HepG2 (cell line): Measurements from ENCODE around the gene C9orf40. TPM values are rescaled to one million over a fixed set of nuclear protein-coding genes. Genes with fewer than 3 reads are reported as not detected.

Source experiments
- ATAC-seq: fragments of 200-7000 bp; cut with Tn5 transposase; 3 replicates; pipeline ENCODE4 v1.9.1; 2020; ENCODE audit warnings: mild to moderate bottlenecking, moderate library complexity
- Bru-seq: library from RNA; stranded (reverse); fragments of 400-500 nt; gene quantifications from one replicate; lab custom pipeline; 2021; lab: Mats Ljungman, UMichigan
- BruChase-seq, 2 experiments: library from RNA; stranded (reverse); fragments of 400-500 nt; gene quantifications; one replicate each; lab custom pipeline; 2021; lab: Mats Ljungman, UMichigan
- BruUV-seq: library from RNA; stranded (reverse); fragments of 400-500 nt; replicated peaks from 2 replicates; lab custom pipeline; 2021; lab: Mats Ljungman, UMichigan
- CTCF ChIA-PET: fragments of 300-600 bp; formaldehyde crosslinking; extraction: SDS; loops from one replicate; lab custom pipeline; 2021; ENCODE audit warnings: low total read pairs, inconsistent platforms, low intra/inter-chr PET ratio; lab: Yijun Ruan, JAX
- POLR2A ChIA-PET: fragments of 350-600 bp; sonication (Branson Sonifier 250); formaldehyde crosslinking; loops from one replicate; lab custom pipeline; 2020; ENCODE audit warnings: antibody characterized with exemption, inconsistent platforms; lab: Yijun Ruan, JAX
- DNase-seq: peaks from one replicate; pipeline ENCODE4 v3.0.0-alpha.2; 2015; ENCODE audit warnings: low spot score
- FAIRE-seq: peaks from 3 replicates; lab custom pipeline; 2011; peaks lifted over from hg19 to GRCh38; lab: Jason Lieb, UNC
- H2AFZ ChIP-seq: one replicate; pipeline ENCODE4 v1.6.1; 2011; ENCODE audit warnings: low read length, inconsistent platforms
- H3K27ac ChIP-seq: fragments of 300-600 bp; 3 replicates; pipeline ENCODE4 v1.8.0; 2011; ENCODE audit warnings: mixed run types, mild to moderate bottlenecking, mixed read lengths, low read length, inconsistent platforms; ENCODE audit not compliant: insufficient read depth; ENCODE audit errors: extremely low read length
- H3K27me3 ChIP-seq, 2 experiments: fragments of 200-600 bp in 1 of 2; 2 replicates in 1 of 2; 3 replicates in 1 of 2; pipeline versions ENCODE4 v1.6.0 to v1.8.0; 2011; ENCODE audit warnings: low read length in 2 of 2, mild to moderate bottlenecking in 2 of 2, moderate library complexity in 2 of 2, inconsistent platforms in 1 of 2; ENCODE audit not compliant: insufficient read depth in 2 of 2, control insufficient read depth in 1 of 2
- H3K36me3 ChIP-seq, 2 experiments: fragments of 200-600 bp in 1 of 2; replicated peaks in 1 of 2; 2 replicates in 1 of 2; 3 replicates in 1 of 2; pipeline versions ENCODE4 v1.5.1 to v1.8.0; 2011; ENCODE audit warnings: low read length in 2 of 2, inconsistent platforms in 1 of 2; ENCODE audit not compliant: insufficient read depth in 2 of 2, control insufficient read depth in 1 of 2
- H3K4me1 ChIP-seq: 2 replicates; pipeline ENCODE4 v1.5.1; 2012; ENCODE audit warnings: low read length, inconsistent platforms; ENCODE audit not compliant: insufficient read depth
- H3K4me2 ChIP-seq: 2 replicates; pipeline ENCODE4 v1.6.0; 2011; ENCODE audit warnings: low read depth, low read length, inconsistent platforms
- H3K4me3 ChIP-seq, 3 experiments: fragments of 200-600 bp in 1 of 3; sonication (generic), shearing (Covaris generic) in 1 of 3; replicated peaks in 1 of 3; 2 replicates each; pipeline ENCODE4 v1.5.1; 2011 to 2016; ENCODE audit warnings: low read length in 3 of 3, inconsistent platforms in 2 of 3, low read depth in 2 of 3, mild to moderate bottlenecking in 2 of 3, control low read depth in 1 of 3, mixed read lengths in 1 of 3; ENCODE audit not compliant: insufficient read depth in 1 of 3
- H3K79me2 ChIP-seq: one replicate; pipeline ENCODE4 v1.6.1; 2011; ENCODE audit warnings: low read length, inconsistent platforms; ENCODE audit not compliant: insufficient read depth
- H3K9ac ChIP-seq: 2 replicates; pipeline ENCODE4 v1.6.0; 2011; ENCODE audit warnings: mild to moderate bottlenecking, low read depth, low read length, inconsistent platforms; ENCODE audit not compliant: insufficient read depth
- H3K9me3 ChIP-seq: 2 replicates; pipeline ENCODE4 v1.5.1; 2012; ENCODE audit warnings: mild to moderate bottlenecking, low read length
- H4K20me1 ChIP-seq: 2 replicates; pipeline ENCODE4 v1.6.0; 2011; ENCODE audit warnings: inconsistent platforms, mild to moderate bottlenecking, low read length, moderate library complexity; ENCODE audit not compliant: insufficient read depth
- CSRNP2 ChIP-seq: sonication (generic); formaldehyde crosslinking; conservative IDR thresholded peaks from 2 replicates; pipeline ENCODE4 v1.8.0; 2022; ENCODE audit warnings: low read depth, missing genetic modification reagents
- EED ChIP-seq: sonication (generic); formaldehyde crosslinking; IDR thresholded peaks from 2 replicates; pipeline ENCODE4 v1.5.0; 2020; ENCODE audit warnings: mild to moderate bottlenecking, missing genetic modification reagents
- FOXC1 ChIP-seq: sonication (generic); formaldehyde crosslinking; IDR thresholded peaks from 2 replicates; pipeline ENCODE4 v1.8.0; 2022; ENCODE audit warnings: mild to moderate bottlenecking, missing genetic modification reagents, borderline replicate concordance
- NCOA1 ChIP-seq: sonication (generic); formaldehyde crosslinking; IDR thresholded peaks from 2 replicates; pipeline ENCODE4 v1.9.0; 2021; ENCODE audit warnings: missing genetic modification reagents
- RAD51 ChIP-seq: fragments of 450-650 bp; IDR thresholded peaks from 2 replicates; pipeline ENCODE4 v1.6.1; 2016; ENCODE audit warnings: borderline replicate concordance
- ZNF276 ChIP-seq: sonication (generic); formaldehyde crosslinking; IDR thresholded peaks from 2 replicates; pipeline ENCODE4 v1.4.0; 2020; ENCODE audit warnings: mild to moderate bottlenecking, low read depth, missing genetic modification reagents
- ZNF75D ChIP-seq: sonication (generic); formaldehyde crosslinking; IDR thresholded peaks from 2 replicates; pipeline ENCODE4 v1.8.1; 2023; ENCODE audit warnings: missing genetic modification reagents, mild to moderate bottlenecking, borderline replicate concordance
- ZNF816 ChIP-seq: sonication (generic); formaldehyde crosslinking; IDR thresholded peaks from 2 replicates; pipeline ENCODE4 v1.8.0; 2022; ENCODE audit warnings: missing genetic modification reagents, mild to moderate bottlenecking, borderline replicate concordance
- ZSCAN22 ChIP-seq: sonication (generic); formaldehyde crosslinking; IDR thresholded peaks from 2 replicates; pipeline ENCODE4 v1.4.0; 2020; ENCODE audit warnings: mild to moderate bottlenecking, missing genetic modification reagents
- WGBS: methylation state at CpG from one replicate; pipeline ENCODE4 v1.1.6; 2017; ENCODE audit warnings: low lambda C conversion rate; 5-methylcytosine and 5-hydroxymethylcytosine counted together
- in situ Hi-C: cut with HindIII; loops from 2 replicates; pipeline ENCODE4 v1.10.0; 2017; ENCODE audit warnings: low pct_unique_long_range_greater_than_20kb; ENCODE audit not compliant: extremely low pct_ligation_motif_present
- intact Hi-C: fragments of 100-400 bp; cut with micrococcal nuclease; formaldehyde crosslinking; loops from one replicate; pipeline ENCODE4 v1.10.0; 2022; ENCODE audit not compliant: unreplicated experiment
- long read RNA-seq, 2 experiments: library from RNA in 1 of 2; library from polyadenylated mRNA in 1 of 2; stranded (forward) in 1 of 2; unstranded in 1 of 2; transcript quantifications; one replicate each; pipeline ENCODE4 v2.0.0, GENCODE V29; 2019 to 2022
- polyA minus RNA-seq, 3 experiments: library from RNA; depleted of rRNA, polyadenylated mRNA; stranded (reverse); fragments of >200 nt; gene quantifications; 2 replicates each; pipeline ENCODE4 v1.2.3, GENCODE V29; 2011; ENCODE audit warnings: low replicate concordance in 1 of 3
- polyA plus RNA-seq, 8 experiments: library from polyadenylated mRNA; depleted of rRNA in 3 of 8; stranded (reverse) in 7 of 8; unstranded in 1 of 8; fragments of >200 nt; fragmentation: Illumina TruSeq in 4 of 8; extraction: Trizol in 4 of 8; gene quantifications; 2 replicates each; pipeline versions ENCODE4 v1.2.1 to v1.2.3, GENCODE V29; 2011 to 2016; ENCODE audit warnings: low read depth in 4 of 8, missing spikeins in 1 of 8, mixed read lengths in 1 of 8; ENCODE audit not compliant: insufficient read depth in 1 of 8
- total RNA-seq, 5 experiments: library from RNA; depleted of rRNA; stranded (reverse); fragments of >200 nt; fragmentation: Illumina TruSeq; extraction: Trizol; gene quantifications; 2 replicates each; pipeline ENCODE4 v1.2.3, GENCODE V29; 2016; ENCODE audit warnings: low read depth in 1 of 5
- TF ChIP-seq, protein P1 (sequence below): sonication (generic); formaldehyde crosslinking; IDR thresholded peaks from 2 replicates; pipeline ENCODE4 v1.8.0; 2022; ENCODE audit warnings: mild to moderate bottlenecking, missing genetic modification reagents

The C9orf40 gene
- total RNA-seq (2016; rRNA removed; fragmentation: Illumina TruSeq; extraction: Trizol) (13.5 and 16.5 TPM in 2 replicates), polyA plus RNA-seq (2011; rRNA removed) (2.0 and 3.0 TPM in 2 replicates), polyA minus RNA-seq (2011; rRNA and poly(A)+ RNA removed; ENCODE audit: low replicate concordance) (2.0 and 2.8 TPM in 2 replicates), Bru-seq, nascent RNA (percentile 68 among the genes with signal in this experiment), BruChase-seq, experiment 1, labeled RNA remaining after a 6-hour chase (percentile 66 among the genes with signal in this experiment), BruChase-seq, experiment 2, labeled RNA remaining after a 2-hour chase (percentile 67 among the genes with signal in this experiment)
- 4.0 and 4.1 TPM in 2 replicates for total RNA-seq (2016; cell fraction: cytosol; rRNA removed; fragmentation: Illumina TruSeq; extraction: Trizol; ENCODE audit: low read depth)
- total RNA-seq (2016; cell fraction: insoluble cytoplasmic fraction; rRNA removed; fragmentation: Illumina TruSeq; extraction: Trizol), result 13.8 and 16.2 TPM in 2 replicates
- total RNA-seq (2016; cell fraction: membrane; rRNA removed; fragmentation: Illumina TruSeq; extraction: Trizol), result 8.1 and 8.7 TPM in 2 replicates
- total RNA-seq (2016; cell fraction: nucleus; rRNA removed; fragmentation: Illumina TruSeq; extraction: Trizol), result 8.0 and 8.6 TPM in 2 replicates
- polyA plus RNA-seq (2011; cell fraction: cytosol; rRNA removed), result 1.8 and 2.4 TPM in 2 replicates
- 1.9 and 2.2 TPM in 2 replicates for polyA plus RNA-seq (2011; cell fraction: nucleus; rRNA removed)
- polyA plus RNA-seq (2012), result 5.6 and 8.8 TPM in 2 replicates
- 5.2 and 5.7 TPM in 2 replicates for polyA plus RNA-seq (2016; cell fraction: cytosol; fragmentation: Illumina TruSeq; extraction: Trizol; ENCODE audit: low read depth)
- polyA plus RNA-seq (2016; cell fraction: insoluble cytoplasmic fraction; fragmentation: Illumina TruSeq; extraction: Trizol; ENCODE audit: low read depth), result 21.2 and 22.6 TPM in 2 replicates
- polyA plus RNA-seq (2016; cell fraction: membrane; fragmentation: Illumina TruSeq; extraction: Trizol; ENCODE audit: low read depth), result 7.6 and 8.0 TPM in 2 replicates
- polyA plus RNA-seq (2016; cell fraction: nucleus; fragmentation: Illumina TruSeq; extraction: Trizol; ENCODE audit: insufficient read depth, low read depth), result 13.9 and 16.8 TPM in 2 replicates
- polyA minus RNA-seq (2011; cell fraction: cytosol; rRNA and poly(A)+ RNA removed), result 3.9 and 4.3 TPM in 2 replicates
- polyA minus RNA-seq (2011; cell fraction: nucleus; rRNA and poly(A)+ RNA removed), result 2.0 and 2.7 TPM in 2 replicates
- long read RNA-seq, experiment 1, partial matches to known transcripts, result 0 of 1 reads
- long read RNA-seq, experiment 1, other reads (novel, unspliced or antisense), result 0 of 1 reads
- long read RNA-seq, experiment 2, transcript C9orf40-201 (2 exons, 2,327 nt), result major isoform, 24 of 30 reads
- long read RNA-seq, experiment 2, partial matches to known transcripts, result 0 of 30 reads
- long read RNA-seq, experiment 2, other reads (novel, unspliced or antisense), result 6 of 30 reads

- no peaks in the 10 kb centered on the region; a peak in 1 of 5 replicates for H3K27me3 ChIP-seq
- H3K4me3 ChIP-seq, result peak within 1 kb of the TSS; percentile 89 to 97 (median 89)
- DNase-seq (peak; percentile 70), FAIRE-seq (peak; percentile 23), ATAC-seq (peak; percentile 96)
- ChIA-PET POLR2A (interaction anchor here (0.6 to 2.4 kb wide), 8 partner anchors 9 to 1702 kb away, joined by 3 to 21 read pairs (median 6); partner anchors contain the start of gene CARNMT1), CTCF (interaction anchor here (1.0 to 1.6 kb wide), 2 partner anchors 12 to 50 kb away, joined by 3 to 7 read pairs; no protein-coding TSS in a partner anchor)
- BruUV-seq, result no TSS peak
- H2AFZ ChIP-seq, result no peak within 1 kb of the TSS
- H3K9ac ChIP-seq, result peak within 1 kb of the TSS; percentile 98
- no peaks in the 10 kb centered on the region for H3K9me3 ChIP-seq
- intact Hi-C loops (loop anchor here (1.0 to 5.0 kb wide), 4 partner anchors 50 to 176 kb away; partner anchors contain the start of genes CARNMT1, NMRK1 and OSTF1), in situ Hi-C loops (loop anchor here (5.0 kb wide), 2 partner anchors 50 to 135 kb away; partner anchors contain the start of genes NMRK1 and OSTF1)
- WGBS, result 0% methylated on average over 17 of the region's 125 CpGs
- H3K4me2 ChIP-seq, result peak within 1 kb of the TSS; percentile 84
- H3K27ac ChIP-seq, result peak within 1 kb of the TSS; percentile 99
- peaks cover 6% of the 10 kb centered on the region for H3K79me2 ChIP-seq
- no peaks in the 10 kb centered on the region for H4K20me1 ChIP-seq
- no peaks in the 10 kb centered on the region for H3K36me3 ChIP-seq
- H3K4me1 ChIP-seq, result peaks cover 33% of the 10 kb centered on the region
- TF ChIP-seq ZNF276 (peak; percentile 83; the same call in 1 of the 2 replicates), NCOA1 (CRISPR knock-in tag) (no peak), ZSCAN22 (CRISPR knock-in tag) (no peak), RAD51 (no peak), EED (peak; percentile 63), ZNF816 (CRISPR knock-in tag) (peak; percentile 22; the same call in 1 of the 2 replicates), CSRNP2 (CRISPR knock-in tag) (no peak; the same call in 1 of the 2 replicates), ZNF75D (CRISPR knock-in tag) (peak; percentile 38; the same call in 1 of the 2 replicates), FOXC1 (CRISPR knock-in tag) (peak; percentile 68)
- TF ChIP-seq, protein P1, sequence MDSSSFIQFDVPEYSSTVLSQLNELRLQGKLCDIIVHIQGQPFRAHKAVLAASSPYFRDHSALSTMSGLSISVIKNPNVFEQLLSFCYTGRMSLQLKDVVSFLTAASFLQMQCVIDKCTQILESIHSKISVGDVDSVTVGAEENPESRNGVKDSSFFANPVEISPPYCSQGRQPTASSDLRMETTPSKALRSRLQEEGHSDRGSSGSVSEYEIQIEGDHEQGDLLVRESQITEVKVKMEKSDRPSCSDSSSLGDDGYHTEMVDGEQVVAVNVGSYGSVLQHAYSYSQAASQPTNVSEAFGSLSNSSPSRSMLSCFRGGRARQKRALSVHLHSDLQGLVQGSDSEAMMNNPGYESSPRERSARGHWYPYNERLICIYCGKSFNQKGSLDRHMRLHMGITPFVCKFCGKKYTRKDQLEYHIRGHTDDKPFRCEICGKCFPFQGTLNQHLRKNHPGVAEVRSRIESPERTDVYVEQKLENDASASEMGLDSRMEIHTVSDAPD (CRISPR knock-in tag), result peak; percentile 47; the same call in 1 of the 2 replicates
Measured at GRCh38 chr9:74952201-74953151, at the start of gene C9orf40. TSS of gene C9orf40 (minus strand) at chr9:74952912. CDS start at chr9:74952611, 301 bp downstream.
